ENCODE measurements around the gene TOP1.

The TOP1 gene

GRCh38 chr20:41089555-41089954, 60.9 kb downstream of the TOP1 start:
- Histone ChIP-seq H2AFZ (ENCODE audit: low read length) (no peak overlapping the region), H3K4me1 (ENCODE audit: low read length) (no peaks in the 10 kb centered on the region), H3K36me3 (replicated peaks; ENCODE audit: insufficient read depth, low read length) (0 out of 2 replicates have a peak, but pooled peaks cover under 1% of the 10 kb centered on the region), H3K27me3 (replicated peaks; ENCODE audit: insufficient read depth, low read length) (no peaks in the 10 kb centered on the region), H3K79me2 (ENCODE audit: low read length) (no peaks in the 10 kb centered on the region), H3K9me2 (replicated peaks; ENCODE audit: insufficient read depth, low read length) (no peaks in the 10 kb centered on the region), H3K4me2 (ENCODE audit: low read depth, low read length) (no peak overlapping the region), H3K9me3 (replicated peaks; ENCODE audit: insufficient read depth, low read length) (no peaks in the 10 kb centered on the region), H4K20me1 (ENCODE audit: insufficient read depth, low read length) (no peaks in the 10 kb centered on the region), H3F3A (ENCODE audit: insufficient read depth, low read length) (peaks cover 10% of the 10 kb centered on the region; the same call in 1 of the 2 replicates), H3K4me3 (ENCODE audit: low read length) (no peak overlapping the region), H3K9ac (ENCODE audit: low read length) (no peak overlapping the region), H3K27ac (ENCODE audit: low read length) (no peak overlapping the region)
- no peak for TF ChIP-seq EZH2phosphoT487 (IDR thresholded peaks at IDR 0.05; ENCODE audit: low read length)
- TF ChIP-seq, protein P1, sequence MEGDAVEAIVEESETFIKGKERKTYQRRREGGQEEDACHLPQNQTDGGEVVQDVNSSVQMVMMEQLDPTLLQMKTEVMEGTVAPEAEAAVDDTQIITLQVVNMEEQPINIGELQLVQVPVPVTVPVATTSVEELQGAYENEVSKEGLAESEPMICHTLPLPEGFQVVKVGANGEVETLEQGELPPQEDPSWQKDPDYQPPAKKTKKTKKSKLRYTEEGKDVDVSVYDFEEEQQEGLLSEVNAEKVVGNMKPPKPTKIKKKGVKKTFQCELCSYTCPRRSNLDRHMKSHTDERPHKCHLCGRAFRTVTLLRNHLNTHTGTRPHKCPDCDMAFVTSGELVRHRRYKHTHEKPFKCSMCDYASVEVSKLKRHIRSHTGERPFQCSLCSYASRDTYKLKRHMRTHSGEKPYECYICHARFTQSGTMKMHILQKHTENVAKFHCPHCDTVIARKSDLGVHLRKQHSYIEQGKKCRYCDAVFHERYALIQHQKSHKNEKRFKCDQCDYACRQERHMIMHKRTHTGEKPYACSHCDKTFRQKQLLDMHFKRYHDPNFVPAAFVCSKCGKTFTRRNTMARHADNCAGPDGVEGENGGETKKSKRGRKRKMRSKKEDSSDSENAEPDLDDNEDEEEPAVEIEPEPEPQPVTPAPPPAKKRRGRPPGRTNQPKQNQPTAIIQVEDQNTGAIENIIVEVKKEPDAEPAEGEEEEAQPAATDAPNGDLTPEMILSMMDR (IDR thresholded peaks at IDR 0.05; ENCODE audit: low read length) = peak; percentile 12
- no peak for DNase-seq

- no peak for TF ChIP-seq EZH2 (optimal IDR thresholded peaks at IDR 0.05; ENCODE audit: low read depth, low read length)
- TF ChIP-seq, protein P1 (IDR thresholded peaks at IDR 0.05; ENCODE audit: low read length) = no peak
- TF ChIP-seq EZH2phosphoT487 (IDR thresholded peaks at IDR 0.05; ENCODE audit: low read length) = no peak
- H3K36me3 ChIP-seq (replicated peaks; ENCODE audit: insufficient read depth, low read length) = peaks cover 4% of the 10 kb centered on the region; the same call in 1 of the 2 replicates
- no peak overlapping the region for H3K27ac ChIP-seq (ENCODE audit: low read length)
These were observed 63.3 kb downstream of the TOP1 start for GRCh38 chr20:41091927-41092326.

GRCh38 chr20:41094353-41095055, 65.9 kb downstream of the TOP1 start:
- H3K27ac ChIP-seq (ENCODE audit: low read length) = no peak overlapping the region
- DNase-seq = no peak

More at GRCh38 chr20:41091927-41092326, 63.3 kb downstream of the TOP1 start:
- Histone ChIP-seq H3K4me1 (ENCODE audit: low read length) (no peaks in the 10 kb centered on the region), H3K9me2 (replicated peaks; ENCODE audit: insufficient read depth, low read length) (no peaks in the 10 kb centered on the region), H3K27me3 (replicated peaks; ENCODE audit: insufficient read depth, low read length) (no peaks in the 10 kb centered on the region), H3K4me3 (ENCODE audit: low read length) (no peak overlapping the region), H3K79me2 (ENCODE audit: low read length) (peaks cover 4% of the 10 kb centered on the region; the same call in 1 of the 2 replicates), H3K9me3 (replicated peaks; ENCODE audit: insufficient read depth, low read length) (no peaks in the 10 kb centered on the region), H3K4me2 (ENCODE audit: low read depth, low read length) (no peak overlapping the region), H4K20me1 (ENCODE audit: insufficient read depth, low read length) (no peaks in the 10 kb centered on the region), H2AFZ (ENCODE audit: low read length) (no peak overlapping the region), H3K9ac (ENCODE audit: low read length) (no peak overlapping the region), H3F3A (ENCODE audit: insufficient read depth, low read length) (peaks cover 13% of the 10 kb centered on the region; the same call in 1 of the 2 replicates)
- no peak for DNase-seq

More at GRCh38 chr20:41094353-41095055, 65.9 kb downstream of the TOP1 start:
- no peaks in the 10 kb centered on the region for H3K9me2 ChIP-seq (replicated peaks; ENCODE audit: insufficient read depth, low read length)
- no peaks in the 10 kb centered on the region for H3K27me3 ChIP-seq (replicated peaks; ENCODE audit: insufficient read depth, low read length)
- no peak overlapping the region for H3K4me2 ChIP-seq (ENCODE audit: low read depth, low read length)
- TF ChIP-seq EZH2 (optimal IDR thresholded peaks at IDR 0.05; ENCODE audit: low read depth, low read length) = no peak
- TF ChIP-seq, protein P1 (IDR thresholded peaks at IDR 0.05; ENCODE audit: low read length) = no peak
- no peak for TF ChIP-seq EZH2phosphoT487 (IDR thresholded peaks at IDR 0.05; ENCODE audit: low read length)
- peaks cover 11% of the 10 kb centered on the region for H3K36me3 ChIP-seq (replicated peaks; ENCODE audit: insufficient read depth, low read length)
- peaks cover 13% of the 10 kb centered on the region; the same call in 1 of the 2 replicates for H3F3A ChIP-seq (ENCODE audit: insufficient read depth, low read length)
- no peaks in the 10 kb centered on the region for H3K9me3 ChIP-seq (replicated peaks; ENCODE audit: insufficient read depth, low read length)
- no peak overlapping the region for H2AFZ ChIP-seq (ENCODE audit: low read length)
- no peak overlapping the region for H3K9ac ChIP-seq (ENCODE audit: low read length)
- no peak overlapping the region for H3K4me3 ChIP-seq (ENCODE audit: low read length)
- H3K4me1 ChIP-seq (ENCODE audit: low read length) = no peaks in the 10 kb centered on the region
- peaks cover 4% of the 10 kb centered on the region; the same call in 1 of the 2 replicates for H3K79me2 ChIP-seq (ENCODE audit: low read length)
- no peaks in the 10 kb centered on the region for H4K20me1 ChIP-seq (ENCODE audit: insufficient read depth, low read length)
